Vagina (tissue), 2 donors: ENCODE results near the gene CSMD2. TPM values are rescaled to one million over a fixed set of nuclear protein-coding genes. Genes with fewer than 3 reads are reported as not detected.

Source experiments
- DNase-seq, 2 donors: peaks; one replicate each; pipeline ENCODE4 v3.0.0-alpha.2; 2017; ENCODE audit errors: extremely low spot score in 2 of 2
- H3K27ac ChIP-seq: fragments of 200-600 bp; sonication (generic); one replicate; pipeline ENCODE4 v1.5.1; 2019
- H3K27me3 ChIP-seq: fragments of 200-600 bp; sonication (generic); one replicate; pipeline ENCODE4 v1.5.1; 2019
- H3K36me3 ChIP-seq, 2 donors: fragments of 200-600 bp; sonication (generic); one replicate each; pipeline ENCODE4 v1.5.1; 2017 to 2019
- H3K4me1 ChIP-seq: fragments of 200-600 bp; sonication (generic); one replicate; pipeline ENCODE4 v1.5.1; 2019
- H3K4me3 ChIP-seq, 2 donors: fragments of 200-600 bp; sonication (generic); 1 replicate in 1 of 2; 2 replicates in 1 of 2; pipeline ENCODE4 v1.5.1; 2016 to 2019
- H3K9me3 ChIP-seq: fragments of 200-600 bp; sonication (generic); one replicate; pipeline ENCODE4 v1.5.1; 2019
- CTCF ChIP-seq, 3 experiments: fragments of 450-650 bp in 2 of 3; fragments of 200-600 bp in 1 of 3; sonication (generic) in 1 of 3; IDR thresholded peaks; one replicate each; pipeline ENCODE4 v1.5.1; 2017 to 2019; ENCODE audit warnings: antibody characterized with exemption in 3 of 3, mild to moderate bottlenecking in 2 of 3, moderate library complexity in 2 of 3
- POLR2A ChIP-seq, 2 donors: fragments of 450-650 bp; IDR thresholded peaks; one replicate each; pipeline ENCODE4 v1.6.1; 2017; ENCODE audit warnings: antibody characterized with exemption in 2 of 2, mild to moderate bottlenecking in 2 of 2, moderate library complexity in 2 of 2
- POLR2AphosphoS5 ChIP-seq, 2 donors: sonication (generic); formaldehyde crosslinking; IDR thresholded peaks; one replicate each; pipeline ENCODE4 v1.9.0; 2017; ENCODE audit warnings: antibody characterized with exemption in 2 of 2, mild to moderate bottlenecking in 2 of 2, low read depth in 1 of 2; ENCODE audit not compliant: insufficient read depth in 1 of 2
- intact Hi-C: fragments of 100-400 bp; cut with DNase I; formaldehyde crosslinking; loops from one replicate; pipeline ENCODE4 v1.15.1; 2023
- total RNA-seq: library from RNA; depleted of rRNA; stranded (reverse); fragments of >200 nt; gene quantifications from one replicate; pipeline ENCODE4 v1.2.3, GENCODE V29; 2016

Gene CSMD2
- total RNA-seq, 1 donor from 2014 or later, result 0.25 TPM

- no peak for DNase-seq
- TF ChIP-seq POLR2AphosphoS5 (IDR thresholded peaks at IDR 0.05; ENCODE audit: insufficient read depth in 1 of 2, low read depth in 1 of 2) (no peak), POLR2A (IDR thresholded peaks at IDR 0.05) (no peak), CTCF (IDR thresholded peaks at IDR 0.05) (no peak)
- no peaks in the 10 kb centered on the region for H3K27me3 ChIP-seq
- H3K36me3 ChIP-seq, result no peaks in the 10 kb centered on the region
- H3K9me3 ChIP-seq, result no peaks in the 10 kb centered on the region
- H3K4me1 ChIP-seq, result no peaks in the 10 kb centered on the region
- no peak overlapping the region for H3K4me3 ChIP-seq
- intact Hi-C loops, result no loop called here
- no peak overlapping the region for H3K27ac ChIP-seq
These were observed 256.6 kb downstream of the CSMD2 start for GRCh38 chr1:33908324-33908956.

- H3K4me3 ChIP-seq, result no peak overlapping the region
- DNase-seq, result no peak
- no peaks in the 10 kb centered on the region for H3K36me3 ChIP-seq
- H3K27me3 ChIP-seq, result no peaks in the 10 kb centered on the region
- no peaks in the 10 kb centered on the region for H3K4me1 ChIP-seq
- intact Hi-C loops, result no loop called here
- no peak for TF ChIP-seq CTCF (IDR thresholded peaks at IDR 0.05)
- TF ChIP-seq POLR2AphosphoS5 (IDR thresholded peaks at IDR 0.05; ENCODE audit: insufficient read depth in 1 of 2, low read depth in 1 of 2), result no peak
- no peak for TF ChIP-seq POLR2A (IDR thresholded peaks at IDR 0.05)
- H3K27ac ChIP-seq, result no peak overlapping the region
- no peaks in the 10 kb centered on the region for H3K9me3 ChIP-seq
These were observed 258.9 kb downstream of the CSMD2 start for GRCh38 chr1:33906156-33906555.

- DNase-seq, result no peak
- intact Hi-C loops, result no loop called here
- Histone ChIP-seq H3K4me3 (no peak overlapping the region), H3K9me3 (no peaks in the 10 kb centered on the region), H3K27ac (no peak overlapping the region), H3K4me1 (no peaks in the 10 kb centered on the region), H3K36me3 (no peaks in the 10 kb centered on the region), H3K27me3 (no peaks in the 10 kb centered on the region)
- TF ChIP-seq POLR2A (IDR thresholded peaks at IDR 0.05) (no peak), POLR2AphosphoS5 (IDR thresholded peaks at IDR 0.05; ENCODE audit: insufficient read depth in 1 of 2, low read depth in 1 of 2) (no peak), CTCF (IDR thresholded peaks at IDR 0.05) (no peak)
These were observed 259.8 kb downstream of the CSMD2 start for GRCh38 chr1:33905241-33905640.

- TF ChIP-seq CTCF (IDR thresholded peaks at IDR 0.05) (no peak), POLR2A (IDR thresholded peaks at IDR 0.05) (no peak), POLR2AphosphoS5 (IDR thresholded peaks at IDR 0.05; ENCODE audit: insufficient read depth in 1 of 2, low read depth in 1 of 2) (no peak)
- Histone ChIP-seq H3K27me3 (no peaks in the 10 kb centered on the region), H3K9me3 (no peaks in the 10 kb centered on the region), H3K4me3 (no peak overlapping the region), H3K27ac (no peak overlapping the region), H3K4me1 (no peaks in the 10 kb centered on the region), H3K36me3 (no peaks in the 10 kb centered on the region)
- no peak for DNase-seq
- intact Hi-C loops, result no loop called here
These were observed 261.8 kb downstream of the CSMD2 start for GRCh38 chr1:33903210-33903589.

- no peak overlapping the region for H3K4me3 ChIP-seq
- H3K27me3 ChIP-seq, result no peaks in the 10 kb centered on the region
- H3K36me3 ChIP-seq, result no peaks in the 10 kb centered on the region
- TF ChIP-seq POLR2AphosphoS5 (IDR thresholded peaks at IDR 0.05; ENCODE audit: insufficient read depth in 1 of 2, low read depth in 1 of 2), result no peak
- no peak for TF ChIP-seq CTCF (IDR thresholded peaks at IDR 0.05)
- no peak for TF ChIP-seq POLR2A (IDR thresholded peaks at IDR 0.05)
- H3K9me3 ChIP-seq, result no peaks in the 10 kb centered on the region
- no peaks in the 10 kb centered on the region for H3K4me1 ChIP-seq
- no peak overlapping the region for H3K27ac ChIP-seq
- DNase-seq, result no peak
- intact Hi-C loops, result no loop called here
These were observed 262.4 kb downstream of the CSMD2 start for GRCh38 chr1:33902486-33903209.
